UCSD-AML1 (cell line): ENCODE data around the gene HARBI1.
A peak's percentile ranks its signal among the peaks of the same experiment; 100 is the strongest.

Experiments used
- DNase-seq: peaks from one replicate; lab custom pipeline; 2025; ENCODE audit not compliant: unreplicated experiment; lab: John Stamatoyannopoulos, UW

Gene HARBI1, protein sequence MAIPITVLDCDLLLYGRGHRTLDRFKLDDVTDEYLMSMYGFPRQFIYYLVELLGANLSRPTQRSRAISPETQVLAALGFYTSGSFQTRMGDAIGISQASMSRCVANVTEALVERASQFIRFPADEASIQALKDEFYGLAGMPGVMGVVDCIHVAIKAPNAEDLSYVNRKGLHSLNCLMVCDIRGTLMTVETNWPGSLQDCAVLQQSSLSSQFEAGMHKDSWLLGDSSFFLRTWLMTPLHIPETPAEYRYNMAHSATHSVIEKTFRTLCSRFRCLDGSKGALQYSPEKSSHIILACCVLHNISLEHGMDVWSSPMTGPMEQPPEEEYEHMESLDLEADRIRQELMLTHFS

DNA sequence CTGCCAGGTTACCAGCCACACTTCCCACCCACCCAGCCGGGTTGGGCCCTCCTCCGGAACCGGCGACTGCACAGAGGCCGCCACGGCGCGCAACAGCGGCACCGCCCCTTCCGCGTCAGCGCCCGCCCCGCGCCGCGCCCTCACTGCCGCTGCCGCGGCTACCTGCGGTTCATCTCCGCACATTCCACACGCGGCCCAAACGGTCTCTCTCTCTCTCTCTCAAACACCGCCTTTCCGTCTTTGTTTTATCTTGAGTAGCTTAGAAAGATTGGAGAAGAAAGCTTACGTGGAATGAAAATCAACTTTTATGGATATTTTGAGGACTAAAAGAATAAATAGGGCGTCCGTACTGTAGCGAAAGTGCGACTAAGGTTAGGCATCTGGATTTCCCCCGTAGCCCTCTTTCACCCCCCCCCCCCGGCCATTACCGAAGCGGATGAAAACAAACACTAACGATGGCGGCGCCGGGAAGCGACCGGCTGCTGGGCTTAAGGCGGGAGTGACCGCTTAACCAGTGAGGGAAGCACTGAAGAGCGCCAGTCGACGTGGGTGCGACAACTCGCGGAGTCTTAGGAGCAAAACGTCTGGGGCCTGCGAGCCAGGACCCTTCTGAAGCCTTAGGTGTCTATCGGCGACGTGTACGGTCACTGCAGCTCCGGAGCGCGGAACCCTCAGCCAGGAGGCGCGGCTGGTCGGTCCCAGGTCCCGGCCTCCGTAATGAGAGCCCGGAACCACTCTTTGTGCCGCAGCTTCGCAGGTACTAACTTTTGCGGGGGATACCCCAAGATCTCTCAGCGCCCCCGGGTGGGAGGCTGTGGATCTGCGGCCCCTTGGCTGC is at the start of gene HARBI1, which contains the start of gene ATG13:
Gene HARBI1 (minus strand): TSS at position 94 of the 838 bp plus-strand sequence. CDS start 990 bp downstream, outside the sequence.
Gene ATG13 (plus strand): TSS at position 420 of the 838 bp plus-strand sequence. CDS start 26,739 bp downstream, outside the sequence.
- peak; percentile 92 for DNase-seq

DNA sequence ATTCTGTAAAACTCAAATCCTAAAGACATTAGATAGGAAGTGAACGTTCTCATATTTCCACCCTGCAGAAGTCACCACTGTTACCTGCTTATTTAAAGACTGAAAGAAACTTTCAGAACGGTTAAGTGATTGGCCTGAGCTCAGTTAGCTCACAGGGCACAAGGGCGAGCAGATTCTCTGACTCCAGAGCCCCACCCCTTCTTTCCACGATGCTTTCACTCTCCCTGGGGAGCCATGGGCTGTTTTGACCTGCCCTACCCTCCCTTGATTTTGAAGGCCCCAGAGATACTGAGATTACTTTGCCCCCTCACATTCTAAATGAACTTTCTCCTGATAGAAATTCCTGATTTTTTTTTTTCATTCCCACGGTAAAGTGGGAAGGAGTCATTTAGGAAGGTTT is 49.5 kb upstream of the HARBI1 start:
- no peak for DNase-seq

DNA sequence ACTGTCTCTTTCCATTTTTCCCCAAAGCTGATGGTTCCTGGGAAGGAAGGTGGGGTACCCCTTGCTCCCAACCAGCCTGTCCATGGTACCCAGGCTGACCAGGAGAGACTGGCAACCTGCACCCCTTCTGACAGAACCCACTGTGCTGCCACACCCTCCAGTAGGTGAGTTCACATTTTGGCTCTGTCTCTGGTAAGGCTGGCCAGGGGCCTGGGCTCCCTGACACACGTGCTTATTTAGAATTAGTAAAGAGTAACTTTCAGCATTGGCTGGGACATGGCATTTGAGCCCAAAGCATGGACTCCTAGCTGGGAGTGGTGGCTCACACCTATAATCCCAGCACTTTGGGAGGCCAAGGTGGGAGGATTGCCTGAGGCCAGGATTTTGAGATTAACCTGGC is 48.3 kb upstream of the HARBI1 start:
- no peak for DNase-seq

DNA sequence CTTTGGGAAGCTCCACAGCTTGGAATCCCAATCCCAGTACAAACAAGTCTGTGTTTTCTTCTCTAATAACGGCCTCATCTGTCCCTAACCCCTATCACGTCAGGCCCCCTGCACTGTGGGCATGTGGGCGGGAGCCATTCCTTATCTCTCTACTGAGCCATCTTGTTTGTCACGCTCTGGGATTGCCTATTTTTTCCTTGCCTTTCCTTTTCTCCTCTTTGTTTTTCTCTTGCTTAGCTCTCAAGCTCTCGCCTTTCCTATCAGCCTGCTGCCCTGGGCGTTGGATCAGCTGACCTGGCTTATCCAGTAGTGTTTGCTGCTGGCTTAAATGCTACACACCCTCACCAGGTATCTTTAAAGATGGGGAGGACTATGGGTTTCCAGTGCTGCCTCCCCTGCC is 47.6 kb upstream of the HARBI1 start:
- DNase-seq = no peak

DNA sequence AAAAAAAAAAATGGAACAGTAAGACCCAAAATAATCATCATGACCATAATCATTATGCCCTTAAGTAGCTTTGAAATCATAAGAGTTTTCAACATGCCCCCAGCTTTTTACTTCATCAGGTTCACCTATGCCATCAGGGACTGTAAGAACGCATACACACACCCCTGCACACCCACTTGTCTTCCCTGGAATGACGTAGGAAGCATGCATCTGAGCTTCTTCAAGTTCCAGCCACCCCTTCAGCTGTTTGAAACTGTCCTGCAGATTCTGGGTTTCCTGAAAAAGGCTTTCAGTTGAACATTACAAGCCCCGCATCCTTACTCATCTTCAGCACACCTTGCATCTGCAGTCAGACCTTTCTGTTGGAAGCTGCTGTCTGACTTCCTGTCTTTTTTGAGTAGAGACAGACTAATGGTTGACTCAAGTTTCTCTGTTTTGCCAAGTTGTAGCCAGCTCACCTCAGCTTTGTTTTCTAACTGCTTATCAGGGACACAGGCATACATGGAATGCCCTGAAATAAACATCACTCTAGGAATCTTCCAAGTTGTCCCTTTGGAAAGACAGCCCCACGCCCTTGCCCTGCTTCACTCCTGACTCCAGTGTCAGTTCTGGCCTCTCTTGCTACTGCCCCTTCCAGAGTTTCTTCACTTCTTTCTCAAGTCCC is 46.4 kb upstream of the HARBI1 start:
- no peak for DNase-seq

DNA sequence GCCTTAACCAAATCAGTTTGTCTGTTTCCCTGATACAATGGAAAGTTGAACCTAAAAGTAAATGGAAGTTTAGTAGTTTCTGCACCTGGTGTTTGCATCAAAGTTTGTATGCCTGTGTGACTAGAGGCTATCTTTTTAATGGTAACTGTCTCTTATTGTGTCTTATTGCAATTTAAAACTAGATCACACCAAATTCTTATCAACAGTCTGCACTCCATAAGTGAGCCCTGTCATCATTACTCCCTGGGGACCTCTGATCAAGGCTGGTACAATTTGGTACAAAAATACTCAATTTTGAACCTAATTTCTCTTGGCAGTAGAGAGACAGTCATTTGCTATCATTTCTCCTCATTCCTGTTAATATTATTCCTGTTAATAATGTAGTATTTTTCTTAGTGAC is 45.3 kb upstream of the HARBI1 start:
- DNase-seq = no peak

DNA sequence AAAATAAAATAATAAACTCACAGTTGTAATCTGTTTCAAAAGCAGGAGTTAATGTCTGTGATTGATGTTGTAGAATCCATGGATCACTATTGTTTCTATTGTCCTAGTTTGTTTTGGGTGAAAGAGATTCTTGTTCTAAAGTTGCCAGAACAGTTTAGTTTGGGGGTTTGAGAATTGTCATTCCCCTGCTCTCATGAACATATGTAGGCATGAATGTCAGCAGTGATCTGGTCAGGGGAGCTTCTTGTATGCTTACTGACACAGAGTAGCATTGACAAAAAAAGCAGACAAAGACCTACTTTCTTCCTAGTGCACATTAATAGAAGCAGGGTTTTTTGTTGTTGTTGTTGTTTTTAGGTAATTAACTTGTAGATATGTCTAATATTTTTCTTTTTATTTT is 44.8 kb upstream of the HARBI1 start:
- DNase-seq = no peak

DNA sequence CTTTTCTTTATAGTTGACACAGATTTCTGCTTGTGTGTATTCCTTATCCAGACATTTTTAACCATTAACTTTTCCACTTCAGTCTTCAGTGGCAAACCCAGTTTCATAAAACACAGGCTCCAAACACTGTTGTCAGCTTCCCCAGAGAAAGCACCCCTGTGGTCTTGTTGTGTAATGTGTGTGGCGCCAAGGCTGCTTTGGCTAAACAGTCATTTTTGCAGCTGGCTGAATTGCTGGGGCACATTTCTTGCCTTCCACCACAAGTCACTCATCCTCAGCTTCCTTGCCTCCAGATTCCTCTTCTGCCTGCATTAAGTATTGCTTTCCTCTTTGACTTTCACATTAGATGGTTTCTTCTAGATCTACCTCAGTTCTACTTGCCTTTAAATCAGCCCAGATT is 42.9 kb upstream of the HARBI1 start:
- DNase-seq = no peak

DNA sequence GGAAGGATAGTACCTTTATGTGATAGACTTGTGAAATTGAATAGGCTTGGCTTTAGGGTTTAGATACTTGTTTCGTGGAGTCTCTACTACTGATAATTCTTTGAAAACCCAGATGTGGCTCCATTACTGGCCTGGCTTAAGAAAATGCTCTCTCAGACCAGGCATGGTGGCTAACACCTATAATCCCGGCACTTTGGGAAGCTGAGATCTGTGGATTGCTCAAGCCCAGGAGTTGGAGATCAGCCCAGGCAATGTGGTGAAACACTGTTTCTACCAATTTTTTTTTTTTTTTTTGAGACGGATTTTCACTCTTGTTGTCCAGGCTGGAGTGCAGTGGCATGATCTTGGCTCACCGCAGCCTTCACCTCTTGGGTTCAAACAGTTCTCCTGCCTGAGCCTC is 41.2 kb upstream of the HARBI1 start:
- no peak for DNase-seq

DNA sequence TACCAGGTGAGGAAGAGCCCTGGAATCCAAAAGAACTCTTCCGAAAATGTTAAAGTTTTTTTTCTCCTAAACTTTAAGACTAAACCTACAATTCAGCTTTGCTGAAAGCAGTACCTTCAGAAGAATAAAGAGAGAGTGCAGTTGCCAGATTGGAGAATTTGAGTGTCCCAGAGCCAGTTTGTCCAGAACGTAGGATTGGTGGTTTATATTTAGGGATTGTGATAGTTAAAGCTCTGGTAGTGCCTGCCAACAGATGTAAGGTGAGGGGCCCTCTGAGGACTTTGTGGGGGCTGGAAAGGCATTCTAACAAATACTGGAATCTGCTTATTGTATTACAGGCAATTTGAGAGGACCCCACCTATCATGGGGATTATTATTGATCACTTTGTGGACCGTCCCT is 40.2 kb upstream of the HARBI1 start:
- DNase-seq = no peak

DNA sequence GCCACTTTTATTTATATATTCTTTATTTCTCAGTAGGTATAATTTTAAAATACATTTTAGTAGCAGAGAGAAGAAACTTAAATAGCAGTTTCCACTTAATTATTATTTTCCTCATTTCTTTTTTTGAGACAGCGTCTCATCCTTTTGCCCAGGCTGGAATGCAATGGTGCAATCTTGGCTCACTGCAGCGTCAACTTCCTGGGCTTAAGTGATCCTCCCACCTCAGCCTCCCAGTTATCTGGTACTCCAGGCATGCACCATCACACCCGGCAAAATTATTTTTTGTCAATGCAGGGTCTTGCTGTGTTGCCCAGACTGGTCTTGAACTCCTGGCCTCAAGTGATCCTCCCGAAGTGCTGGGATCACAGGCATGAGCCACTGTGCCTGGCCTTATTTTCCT is 38.6 kb upstream of the HARBI1 start:
- no peak for DNase-seq

DNA sequence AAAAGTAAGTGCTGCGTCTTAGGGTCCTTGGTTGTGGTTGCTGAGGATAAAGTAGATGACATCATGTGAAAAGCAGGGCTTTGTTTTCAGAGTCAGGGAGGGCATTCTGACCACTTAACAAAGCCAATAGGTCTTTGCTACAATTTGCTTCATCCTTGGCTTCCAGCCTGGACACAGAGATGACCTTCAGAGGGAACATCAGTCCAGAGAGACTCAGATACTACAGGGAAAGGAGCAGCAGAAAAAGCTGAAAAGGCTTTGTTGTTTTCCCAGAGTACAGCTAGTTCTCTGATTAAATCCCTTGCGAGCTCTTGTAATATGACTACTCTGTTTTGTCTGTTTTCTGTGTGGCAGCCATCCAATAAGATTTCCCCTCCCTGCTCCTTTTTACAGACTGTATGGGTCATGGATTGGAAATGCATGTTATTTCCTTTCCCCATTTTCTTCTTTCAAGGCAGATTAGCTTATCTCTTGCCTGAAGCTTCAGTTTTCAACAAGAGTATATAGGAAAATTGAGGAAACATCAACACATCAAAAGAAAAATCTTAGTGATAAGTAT is 32.2 kb upstream of the HARBI1 start:
- no peak for DNase-seq

DNA sequence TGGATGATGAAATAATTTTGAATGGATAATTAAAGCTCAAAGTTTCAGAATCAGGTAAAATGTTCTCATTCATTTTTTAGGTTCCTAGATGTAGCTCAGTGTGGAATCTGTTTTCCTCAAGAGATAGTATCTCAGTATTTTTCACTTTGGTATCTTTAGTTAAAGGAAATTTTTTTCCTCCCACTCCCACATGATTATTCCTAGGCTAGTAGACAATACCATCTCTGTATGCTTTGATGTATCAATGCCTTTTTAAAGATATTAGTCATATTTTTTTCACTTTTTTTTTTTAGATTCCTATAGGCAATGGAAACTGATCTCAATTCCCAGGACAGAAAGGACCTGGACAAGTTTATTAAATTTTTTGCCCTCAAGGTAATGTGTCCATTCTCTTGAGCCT is 27.0 kb upstream of the HARBI1 start:
- DNase-seq = no peak

DNA sequence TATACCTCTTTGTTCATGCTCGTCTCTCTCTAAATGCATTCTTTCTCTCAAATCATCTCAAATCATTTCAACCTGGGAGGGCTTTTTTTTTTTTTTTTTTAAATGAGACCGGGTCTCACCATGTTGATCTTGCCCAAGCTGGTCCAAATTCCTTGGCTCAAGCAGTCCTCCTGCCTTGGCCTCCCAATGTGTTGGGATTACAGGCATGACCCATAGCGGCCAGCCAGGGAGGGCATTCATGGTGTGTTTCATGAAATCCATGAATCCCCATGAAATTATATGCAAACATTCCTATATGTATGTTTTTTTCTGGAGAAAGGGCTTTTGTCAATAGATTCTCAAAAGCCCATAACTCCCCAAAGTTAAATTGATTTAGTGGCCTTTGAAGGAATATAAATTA is 26.5 kb upstream of the HARBI1 start:
- DNase-seq = no peak

DNA sequence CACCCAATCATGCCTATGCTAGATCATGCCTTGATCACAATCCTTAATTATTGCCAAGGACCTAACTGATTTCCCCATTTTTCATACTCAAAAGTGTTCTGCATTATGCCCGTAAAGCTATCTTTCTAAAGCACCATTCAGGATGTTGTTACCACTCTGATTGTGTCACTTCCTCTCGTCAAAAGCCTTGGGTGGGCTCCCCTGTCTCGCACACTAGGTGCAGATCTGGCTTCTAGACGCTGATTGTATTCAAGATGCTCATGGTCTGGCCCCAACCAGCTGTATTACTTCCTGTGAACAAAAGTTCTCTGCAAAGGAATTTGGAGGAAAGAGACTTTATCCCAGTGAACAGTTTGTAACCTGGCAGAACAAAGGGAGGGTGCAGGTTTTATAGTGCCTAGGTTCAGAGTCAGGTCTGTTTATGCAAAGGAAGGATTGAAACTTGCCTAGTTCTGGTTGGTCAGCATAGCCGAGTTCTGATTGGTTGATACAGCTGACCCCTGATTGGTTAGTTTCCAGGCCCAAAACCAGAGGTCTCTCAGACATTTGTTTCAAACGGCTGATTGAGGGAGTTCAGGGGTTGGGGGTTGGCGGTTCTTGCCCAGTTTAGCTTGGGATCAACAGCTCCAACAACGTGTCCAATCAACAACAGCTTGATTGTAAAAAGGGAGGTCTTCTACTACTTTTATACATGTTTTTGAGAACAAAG is 25.8 kb upstream of the HARBI1 start:
- DNase-seq = no peak

DNA sequence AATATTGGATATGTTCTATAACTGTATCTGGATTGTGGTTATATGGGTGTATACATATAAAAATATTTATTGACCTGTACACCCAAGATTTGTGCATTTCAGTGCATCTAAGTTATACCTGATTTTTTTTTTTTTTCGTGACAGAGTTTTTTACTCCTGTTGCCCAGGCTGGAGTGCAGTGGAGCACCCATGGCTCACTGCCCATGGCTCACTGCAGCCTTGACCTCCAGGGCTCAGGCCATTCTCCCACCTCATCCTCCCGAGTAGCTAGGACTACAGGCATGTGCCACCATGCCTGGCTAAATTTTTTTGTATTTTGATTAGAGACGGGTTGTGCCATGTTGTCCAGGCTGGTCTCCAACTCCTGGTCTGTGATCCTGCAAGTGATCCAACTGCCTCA is 24.6 kb upstream of the HARBI1 start:
- DNase-seq = no peak

DNA sequence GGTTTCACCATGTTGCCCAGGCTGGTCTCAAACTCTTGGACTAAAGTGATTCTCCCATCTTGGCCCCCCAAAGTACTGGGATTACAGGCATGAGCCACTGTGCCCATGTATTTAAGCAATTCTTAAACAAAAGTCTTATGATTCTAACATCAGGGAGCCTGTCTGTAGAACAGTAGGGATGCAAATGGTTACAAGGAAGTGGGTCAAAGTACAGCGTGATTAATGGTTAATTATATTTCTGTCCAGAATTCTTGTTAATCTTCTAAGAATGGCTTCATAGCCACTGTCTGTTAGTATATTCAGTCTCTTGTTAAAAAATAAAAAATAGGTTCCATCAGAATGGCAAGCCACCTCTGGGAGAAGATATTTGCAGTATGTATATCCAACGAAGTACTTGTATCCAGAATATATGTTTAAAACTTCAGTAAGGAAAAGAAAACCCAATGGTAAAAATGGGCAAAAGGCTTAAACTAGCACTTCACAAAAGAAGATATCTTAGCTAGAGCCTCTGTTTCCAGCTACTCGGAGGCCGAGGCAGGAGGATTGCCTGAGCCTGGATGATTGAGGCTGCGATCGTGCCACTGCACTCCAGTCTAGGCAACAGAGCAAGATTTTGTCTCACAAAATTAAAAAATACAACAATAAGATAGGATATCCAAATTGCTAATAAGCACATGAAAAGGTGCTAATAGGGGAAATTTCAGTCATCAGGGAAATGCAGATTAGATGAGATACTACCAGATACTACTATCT is 23.2 kb upstream of the HARBI1 start:
- no peak for DNase-seq

DNA sequence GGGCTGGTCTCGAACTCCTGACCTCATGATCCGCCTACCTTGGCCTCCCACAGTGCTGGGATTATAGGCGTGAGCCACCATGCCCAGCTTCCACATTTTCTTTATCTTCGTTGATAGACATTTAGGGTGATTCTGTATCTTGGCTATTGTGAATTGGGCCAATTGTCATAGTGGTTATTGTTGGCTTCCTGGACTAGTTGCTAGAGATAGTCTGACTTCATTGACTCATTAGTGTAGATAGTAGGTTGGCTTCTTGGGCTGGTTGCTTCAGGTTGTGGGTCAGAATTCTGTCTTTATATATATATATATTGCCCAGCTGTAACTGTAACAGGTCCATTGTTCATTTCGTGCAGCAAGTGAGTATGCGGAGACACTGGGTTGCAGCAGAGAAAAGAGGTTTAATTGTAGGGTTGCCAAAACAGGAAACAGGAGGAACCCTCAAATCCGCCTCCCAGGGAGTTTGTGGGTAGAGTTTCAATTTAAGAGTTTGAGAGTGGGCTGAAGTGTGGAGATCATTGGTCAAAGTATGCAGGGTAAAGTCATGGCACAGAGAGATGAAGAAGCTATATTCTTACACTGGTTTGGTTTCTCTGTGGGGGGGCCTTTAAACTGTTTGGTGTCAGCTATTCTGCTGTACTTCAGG is 22.3 kb upstream of the HARBI1 start:
- no peak for DNase-seq

DNA sequence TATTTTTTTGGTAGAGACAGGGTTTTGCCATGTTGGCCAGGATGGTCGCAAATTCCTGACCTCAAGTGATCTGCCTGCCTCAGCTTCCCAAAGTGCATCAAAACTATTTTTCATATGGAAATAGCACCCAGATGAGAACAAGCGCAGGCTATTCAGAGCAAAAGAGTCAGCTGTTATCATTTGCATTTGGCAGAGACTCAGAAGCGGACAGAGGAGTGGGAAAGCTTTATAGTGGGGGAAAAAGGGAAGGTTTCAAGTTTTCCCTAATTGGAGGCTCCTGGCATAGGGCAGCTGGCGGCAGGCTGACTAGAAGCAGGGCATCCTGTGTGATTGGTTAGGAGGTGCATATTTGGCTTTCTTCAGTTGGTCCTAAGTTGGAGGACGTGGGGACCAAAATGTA is 20.5 kb upstream of the HARBI1 start:
- no peak for DNase-seq
